ENCODE measurements around the gene MACROD2. TPM values are rescaled to one million over a fixed set of nuclear protein-coding genes. Genes with fewer than 3 reads are reported as not detected.
A peak's percentile ranks its signal among the peaks of the same experiment; 100 is the strongest.

Gene MACROD2
- total RNA-seq, 1 experiment from 2014 or later: 1.6 TPM

DNA sequence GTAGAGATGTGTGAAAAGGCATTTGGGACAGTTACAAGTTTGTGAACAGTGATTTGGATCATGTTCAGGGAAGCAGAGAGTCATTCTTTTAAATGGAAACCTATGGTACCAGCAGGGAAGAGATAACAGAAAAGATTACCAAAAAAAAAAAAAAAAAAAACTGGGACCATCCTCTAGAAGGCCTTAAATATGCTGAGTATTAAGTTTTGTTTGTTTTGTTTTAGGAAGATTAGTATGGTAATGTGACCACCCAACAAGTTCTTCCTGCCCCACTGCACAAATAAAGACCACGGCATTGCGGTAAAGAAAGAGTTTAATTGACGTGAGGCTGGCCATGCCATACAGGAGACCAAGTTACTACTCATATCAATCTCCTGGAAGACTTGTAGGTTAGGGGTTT lies 1631.8 kb downstream of the MACROD2 start:
- H3K4me3 Mint-ChIP-seq: no peak overlapping the region; a peak in 1 of 5 replicates
- H3K4me2 ChIP-seq (ENCODE audit: insufficient read depth, insufficient read length, low read length): peak overlapping the region; percentile 29
- no peak overlapping the region for H2BK120ac ChIP-seq (ENCODE audit: low read depth, low read length, poor library complexity, severe bottlenecking)
- H3K27me3 Mint-ChIP-seq (ENCODE audit: low read depth): no peaks in the 10 kb centered on the region
- H2BK5ac ChIP-seq (ENCODE audit: insufficient read length, low read length): no peak overlapping the region
- peaks cover 34 to 40% of the 10 kb centered on the region in 2 experiments for H3K4me1 Mint-ChIP-seq
- H3K18ac ChIP-seq (ENCODE audit: insufficient read length, low read depth, low read length): no peak overlapping the region
- H3K4ac ChIP-seq (ENCODE audit: low read depth, low read length): no peak overlapping the region
- peaks cover 0 to 2% (median 0%) of the 10 kb centered on the region in 3 experiments; a peak in 2 of 7 replicates for H3K36me3 Mint-ChIP-seq (ENCODE audit: insufficient read depth in 1 of 3, low read depth in 3 of 3)
- H3K27ac Mint-ChIP-seq: peak overlapping the region; percentile 12 to 96 (median 92); a peak in 6 of 7 replicates
- no peak overlapping the region for H4K8ac ChIP-seq (replicated peaks; ENCODE audit: insufficient read length, low read depth, low read length)
- TF ChIP-seq, protein P1, sequence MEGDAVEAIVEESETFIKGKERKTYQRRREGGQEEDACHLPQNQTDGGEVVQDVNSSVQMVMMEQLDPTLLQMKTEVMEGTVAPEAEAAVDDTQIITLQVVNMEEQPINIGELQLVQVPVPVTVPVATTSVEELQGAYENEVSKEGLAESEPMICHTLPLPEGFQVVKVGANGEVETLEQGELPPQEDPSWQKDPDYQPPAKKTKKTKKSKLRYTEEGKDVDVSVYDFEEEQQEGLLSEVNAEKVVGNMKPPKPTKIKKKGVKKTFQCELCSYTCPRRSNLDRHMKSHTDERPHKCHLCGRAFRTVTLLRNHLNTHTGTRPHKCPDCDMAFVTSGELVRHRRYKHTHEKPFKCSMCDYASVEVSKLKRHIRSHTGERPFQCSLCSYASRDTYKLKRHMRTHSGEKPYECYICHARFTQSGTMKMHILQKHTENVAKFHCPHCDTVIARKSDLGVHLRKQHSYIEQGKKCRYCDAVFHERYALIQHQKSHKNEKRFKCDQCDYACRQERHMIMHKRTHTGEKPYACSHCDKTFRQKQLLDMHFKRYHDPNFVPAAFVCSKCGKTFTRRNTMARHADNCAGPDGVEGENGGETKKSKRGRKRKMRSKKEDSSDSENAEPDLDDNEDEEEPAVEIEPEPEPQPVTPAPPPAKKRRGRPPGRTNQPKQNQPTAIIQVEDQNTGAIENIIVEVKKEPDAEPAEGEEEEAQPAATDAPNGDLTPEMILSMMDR (conservative IDR thresholded peaks at IDR 0.05): no peak
- no peak overlapping the region for H3T11ph ChIP-seq (ENCODE audit: low read length)
- no peaks in the 10 kb centered on the region for H3K9me3 Mint-ChIP-seq
- H2BK12ac ChIP-seq (ENCODE audit: insufficient read length, low read depth, low read length): no peak overlapping the region
- no peak overlapping the region for H3K14ac ChIP-seq (ENCODE audit: insufficient read depth, low read length)
- H3K79me2 ChIP-seq (ENCODE audit: insufficient read depth, low read length): no peaks in the 10 kb centered on the region
- H3K27ac ChIP-seq (ENCODE audit: insufficient read length, low read depth, low read length): peak overlapping the region; percentile 15
- H2BK15ac ChIP-seq (ENCODE audit: low read depth, low read length): no peak overlapping the region
- H3K23ac ChIP-seq (ENCODE audit: insufficient read length, low read depth, low read length): no peak overlapping the region
- no peak overlapping the region for H2AFZ ChIP-seq (ENCODE audit: low read length)
- H3K27me3 ChIP-seq (ENCODE audit: insufficient read depth, low read length): no peaks in the 10 kb centered on the region
- WGBS (ENCODE audit: extremely low coverage, insufficient read length, low lambda C conversion rate): no CpG with 5 or more reads among the region's 3 CpGs
- peak overlapping the region; percentile 72 for H2AK5ac ChIP-seq (ENCODE audit: insufficient read length, low read length)
- no peak overlapping the region for H2BK20ac ChIP-seq (ENCODE audit: low read depth, low read length, poor library complexity, severe bottlenecking)
- H3K23me2 ChIP-seq (ENCODE audit: insufficient read length, low read depth, low read length, poor library complexity, severe bottlenecking): no peaks in the 10 kb centered on the region
- no peak overlapping the region for H4K5ac ChIP-seq (ENCODE audit: insufficient read length, low read depth, low read length)
- no peaks in the 10 kb centered on the region for H4K20me1 ChIP-seq (ENCODE audit: control insufficient read depth, insufficient read depth, insufficient read length)
- no peak overlapping the region for H3K56ac ChIP-seq (ENCODE audit: insufficient read length, low read depth, low read length)
- peaks cover 5% of the 10 kb centered on the region; the same call in 1 of the 2 replicates for H3K4me1 ChIP-seq (ENCODE audit: insufficient read depth, low read length)
- no peak for DNase-seq
- H3K9ac ChIP-seq (ENCODE audit: extremely low read depth, insufficient read length, low read length): no peak overlapping the region
- H3K9me3 ChIP-seq (ENCODE audit: control insufficient read depth, low read depth, low read length): no peaks in the 10 kb centered on the region
- no peak overlapping the region for H4K91ac ChIP-seq (ENCODE audit: insufficient read length, low read depth, low read length)
- no peaks in the 10 kb centered on the region for H3K79me1 ChIP-seq (ENCODE audit: insufficient read depth, low read depth, low read length, poor library complexity, severe bottlenecking)

Measured in H9 (cell line).